ENCODE data around the gene STX18. TPM values are rescaled to one million over a fixed set of nuclear protein-coding genes. Genes with fewer than 3 reads are reported as not detected.

STX18 gene
- total RNA-seq, 1 experiment from 2014 or later: 20.9 TPM

DNA sequence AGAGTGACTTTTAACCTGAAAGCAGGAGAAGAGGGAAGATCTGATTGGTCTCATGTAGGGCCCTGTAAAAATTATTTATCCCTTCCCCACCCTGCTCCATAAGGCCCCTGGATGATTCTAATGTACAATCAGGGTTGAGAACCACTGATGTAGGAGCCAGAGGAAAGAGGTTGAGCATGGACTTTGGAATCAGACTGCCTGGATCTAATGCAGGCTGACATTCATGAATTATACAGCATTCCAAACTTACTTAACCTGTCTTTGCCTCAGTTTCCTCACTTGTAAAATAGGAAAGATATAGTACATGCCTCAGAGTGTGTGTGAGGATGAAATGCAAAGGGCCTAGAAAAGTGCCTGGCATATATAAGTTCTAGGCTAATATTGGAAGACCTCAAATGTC is 47.0 kb downstream of the STX18 start:
- no peak overlapping the region for H3K4ac ChIP-seq (ENCODE audit: low read depth, low read length)
- H2BK15ac ChIP-seq (ENCODE audit: low read depth, low read length): no peak overlapping the region
- no peak overlapping the region for H4K8ac ChIP-seq (replicated peaks; ENCODE audit: insufficient read length, low read depth, low read length)
- H2BK120ac ChIP-seq (ENCODE audit: low read depth, low read length, poor library complexity, severe bottlenecking): no peak overlapping the region
- H3K14ac ChIP-seq (ENCODE audit: insufficient read depth, low read length): no peak overlapping the region
- no peaks in the 10 kb centered on the region for H3K9me3 Mint-ChIP-seq
- no peaks in the 10 kb centered on the region for H3K27me3 ChIP-seq (ENCODE audit: insufficient read depth, low read length)
- H2BK20ac ChIP-seq (ENCODE audit: low read depth, low read length, poor library complexity, severe bottlenecking): no peak overlapping the region
- no peak for DNase-seq
- H3K56ac ChIP-seq (ENCODE audit: insufficient read length, low read depth, low read length): no peak overlapping the region
- H3K9me3 ChIP-seq (ENCODE audit: control insufficient read depth, low read depth, low read length): no peaks in the 10 kb centered on the region
- H3K79me1 ChIP-seq (ENCODE audit: insufficient read depth, low read depth, low read length, poor library complexity, severe bottlenecking): no peaks in the 10 kb centered on the region
- H3K27me3 Mint-ChIP-seq (ENCODE audit: low read depth): no peaks in the 10 kb centered on the region
- H3K18ac ChIP-seq (ENCODE audit: insufficient read length, low read depth, low read length): no peak overlapping the region
- no peaks in the 10 kb centered on the region for H3K23me2 ChIP-seq (ENCODE audit: insufficient read length, low read depth, low read length, poor library complexity, severe bottlenecking)
- no peaks in the 10 kb centered on the region for H3K79me2 ChIP-seq (ENCODE audit: insufficient read depth, low read length)
- no peak overlapping the region for H2AFZ ChIP-seq (ENCODE audit: low read length)
- no peak overlapping the region for H3T11ph ChIP-seq (ENCODE audit: low read length)
- no peak overlapping the region for H4K5ac ChIP-seq (ENCODE audit: insufficient read length, low read depth, low read length)
- TF ChIP-seq, protein P1, sequence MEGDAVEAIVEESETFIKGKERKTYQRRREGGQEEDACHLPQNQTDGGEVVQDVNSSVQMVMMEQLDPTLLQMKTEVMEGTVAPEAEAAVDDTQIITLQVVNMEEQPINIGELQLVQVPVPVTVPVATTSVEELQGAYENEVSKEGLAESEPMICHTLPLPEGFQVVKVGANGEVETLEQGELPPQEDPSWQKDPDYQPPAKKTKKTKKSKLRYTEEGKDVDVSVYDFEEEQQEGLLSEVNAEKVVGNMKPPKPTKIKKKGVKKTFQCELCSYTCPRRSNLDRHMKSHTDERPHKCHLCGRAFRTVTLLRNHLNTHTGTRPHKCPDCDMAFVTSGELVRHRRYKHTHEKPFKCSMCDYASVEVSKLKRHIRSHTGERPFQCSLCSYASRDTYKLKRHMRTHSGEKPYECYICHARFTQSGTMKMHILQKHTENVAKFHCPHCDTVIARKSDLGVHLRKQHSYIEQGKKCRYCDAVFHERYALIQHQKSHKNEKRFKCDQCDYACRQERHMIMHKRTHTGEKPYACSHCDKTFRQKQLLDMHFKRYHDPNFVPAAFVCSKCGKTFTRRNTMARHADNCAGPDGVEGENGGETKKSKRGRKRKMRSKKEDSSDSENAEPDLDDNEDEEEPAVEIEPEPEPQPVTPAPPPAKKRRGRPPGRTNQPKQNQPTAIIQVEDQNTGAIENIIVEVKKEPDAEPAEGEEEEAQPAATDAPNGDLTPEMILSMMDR (conservative IDR thresholded peaks at IDR 0.05): no peak
- H3K4me3 Mint-ChIP-seq: no peak overlapping the region
- no peak overlapping the region for H3K9ac ChIP-seq (ENCODE audit: extremely low read depth, insufficient read length, low read length)
- no peak overlapping the region for H2BK5ac ChIP-seq (ENCODE audit: insufficient read length, low read length)
- no peak overlapping the region for H2AK5ac ChIP-seq (ENCODE audit: insufficient read length, low read length)
- peaks cover 7% of the 10 kb centered on the region in 2 experiments for H3K4me1 Mint-ChIP-seq
- H3K27ac Mint-ChIP-seq: no peak overlapping the region
- H3K4me2 ChIP-seq (ENCODE audit: insufficient read depth, insufficient read length, low read length): no peak overlapping the region
- H3K4me1 ChIP-seq (ENCODE audit: insufficient read depth, low read length): peaks cover 5% of the 10 kb centered on the region; the same call in 1 of the 2 replicates
- H3K36me3 Mint-ChIP-seq (ENCODE audit: insufficient read depth in 1 of 3, low read depth in 3 of 3): no peaks in the 10 kb centered on the region
- no peak overlapping the region for H2BK12ac ChIP-seq (ENCODE audit: insufficient read length, low read depth, low read length)
- no peak overlapping the region for H3K27ac ChIP-seq (ENCODE audit: insufficient read length, low read depth, low read length)
- H4K20me1 ChIP-seq (ENCODE audit: control insufficient read depth, insufficient read depth, insufficient read length): no peaks in the 10 kb centered on the region
- H3K23ac ChIP-seq (ENCODE audit: insufficient read length, low read depth, low read length): no peak overlapping the region
- no peak overlapping the region for H4K91ac ChIP-seq (ENCODE audit: insufficient read length, low read depth, low read length)
